HG03469 (cell line): ENCODE results near the gene PI4KA.
"Not testable (repeated sequence)": the region's sequence is repeated elsewhere in the genome, so short reads cannot be mapped to it uniquely, and the experiment has no call there.

Experiments used
- ATAC-seq: cut with Tn5 transposase; IDR thresholded peaks from one replicate; pipeline ENCODE4 v1.9.1; 2021; ENCODE audit warnings: mild to moderate bottlenecking, moderate library complexity, moderate number of reproducible peaks; ENCODE audit not compliant: unreplicated experiment

The PI4KA gene

DNA sequence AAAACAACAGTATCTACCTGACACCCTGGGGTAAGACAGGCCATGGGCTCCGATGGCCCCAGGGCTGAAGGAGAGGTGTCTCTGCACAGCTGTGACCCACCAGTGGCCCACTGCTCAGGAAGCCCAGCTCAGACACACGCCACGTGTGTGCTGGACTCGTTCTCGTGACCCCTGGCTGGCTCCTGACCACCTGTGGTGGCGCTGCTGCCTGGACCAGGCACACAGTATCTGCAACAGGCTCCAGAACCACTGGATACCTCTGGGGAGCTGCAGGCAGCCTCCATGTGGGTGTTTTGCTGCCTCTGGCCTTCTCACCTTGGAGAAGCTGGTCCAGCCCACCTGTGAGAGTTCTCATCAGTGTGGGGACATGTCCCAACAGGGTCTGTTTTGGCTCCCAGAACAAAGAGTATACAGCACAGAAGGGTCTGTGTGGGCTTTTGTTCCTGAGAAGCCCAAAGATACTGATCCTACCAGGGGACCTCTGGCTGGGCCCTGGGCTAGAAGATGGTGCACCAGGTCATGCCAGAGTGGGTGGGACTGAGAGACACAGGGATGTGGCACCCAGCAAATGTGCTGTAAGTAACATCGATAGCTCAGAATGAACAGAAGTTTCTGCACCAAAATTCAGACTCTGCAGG is 106.4 kb downstream of the PI4KA start:
- ATAC-seq, result no peak

DNA sequence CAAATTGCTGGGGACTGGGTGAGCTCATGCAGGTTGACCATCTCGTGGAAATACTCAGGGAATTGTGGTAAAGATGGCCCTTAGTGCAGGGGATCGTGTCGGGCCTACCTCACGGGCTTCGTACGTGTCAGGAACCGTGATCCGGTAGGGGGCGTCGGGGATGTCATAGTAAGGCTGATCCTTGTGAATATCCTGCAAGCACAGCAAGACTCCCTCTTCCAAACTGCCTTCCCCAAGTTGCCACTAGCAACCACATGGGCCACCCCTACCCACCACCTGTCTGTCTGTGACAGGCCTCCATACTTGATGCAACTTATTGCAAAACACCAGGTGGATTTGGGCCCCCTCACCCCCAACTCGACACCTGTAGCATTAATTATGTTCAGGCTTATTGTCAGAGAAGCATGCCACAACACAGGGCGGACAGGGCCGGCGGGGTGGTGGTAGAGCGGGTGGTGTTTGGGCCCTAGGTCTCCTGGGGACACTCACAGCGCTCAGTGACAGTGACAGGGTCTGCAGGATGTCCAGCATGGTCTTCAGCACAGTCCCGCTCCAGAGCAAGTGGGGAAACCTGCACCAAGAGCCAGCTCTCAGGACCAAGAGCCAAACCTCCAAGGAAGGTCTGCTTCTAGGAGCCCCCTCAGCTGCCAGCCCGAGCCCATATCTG is 107.3 kb downstream of the PI4KA start:
- ATAC-seq, result no peak

DNA sequence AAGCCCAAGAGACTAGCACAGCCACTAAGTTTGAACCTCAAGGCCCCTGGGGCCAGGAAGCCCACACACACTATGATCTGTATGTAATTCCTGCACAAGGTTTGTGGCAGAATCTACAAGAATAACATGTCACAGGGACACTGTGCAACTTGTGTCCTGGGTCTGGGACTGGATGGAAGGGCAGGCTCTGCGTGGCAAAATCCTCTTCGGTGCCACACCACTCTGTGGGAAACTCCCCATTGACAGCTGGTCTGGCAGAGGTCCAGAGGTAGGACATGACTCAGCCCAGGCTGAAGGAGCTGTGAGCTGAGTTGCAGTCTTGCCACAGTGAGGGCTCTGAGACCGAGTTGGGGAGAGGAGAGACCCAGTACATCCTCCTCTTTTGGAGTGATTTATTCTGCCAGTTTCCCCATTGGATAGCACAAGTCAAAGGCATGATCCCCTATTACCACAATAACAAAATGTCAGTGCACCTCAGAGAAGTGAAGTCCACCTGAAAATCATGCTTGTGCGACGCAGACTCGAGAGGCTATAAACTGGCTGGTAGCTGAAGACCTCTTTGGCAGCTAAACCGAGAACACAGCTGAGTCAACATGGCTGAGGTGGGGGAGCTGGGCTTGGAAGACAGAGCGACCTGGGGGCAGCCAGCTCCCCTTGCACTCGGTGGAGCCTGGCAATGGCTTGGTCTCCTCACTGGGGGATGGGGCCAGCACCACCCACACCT is 108.0 kb downstream of the PI4KA start:
- no peak for ATAC-seq

DNA sequence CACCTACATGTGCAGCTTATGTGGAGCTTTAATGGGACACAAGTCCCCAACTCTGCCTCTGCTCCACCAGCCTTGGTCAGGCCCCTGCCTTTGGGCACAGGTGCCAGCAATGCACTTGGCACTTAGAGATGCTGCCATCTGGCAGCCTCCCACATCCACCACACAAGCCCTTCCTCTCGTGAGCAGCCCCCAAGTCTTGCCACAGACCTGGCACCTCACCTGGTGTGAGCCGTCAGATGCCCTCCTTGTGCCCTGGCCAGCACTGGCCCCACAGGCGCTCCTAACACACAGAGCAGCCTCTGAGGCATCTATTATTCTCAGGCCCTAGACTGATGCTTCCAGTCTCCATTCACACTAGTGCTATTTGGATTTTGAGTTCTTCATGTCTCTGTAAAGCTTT is 109.2 kb downstream of the PI4KA start:
- no peak for ATAC-seq

DNA sequence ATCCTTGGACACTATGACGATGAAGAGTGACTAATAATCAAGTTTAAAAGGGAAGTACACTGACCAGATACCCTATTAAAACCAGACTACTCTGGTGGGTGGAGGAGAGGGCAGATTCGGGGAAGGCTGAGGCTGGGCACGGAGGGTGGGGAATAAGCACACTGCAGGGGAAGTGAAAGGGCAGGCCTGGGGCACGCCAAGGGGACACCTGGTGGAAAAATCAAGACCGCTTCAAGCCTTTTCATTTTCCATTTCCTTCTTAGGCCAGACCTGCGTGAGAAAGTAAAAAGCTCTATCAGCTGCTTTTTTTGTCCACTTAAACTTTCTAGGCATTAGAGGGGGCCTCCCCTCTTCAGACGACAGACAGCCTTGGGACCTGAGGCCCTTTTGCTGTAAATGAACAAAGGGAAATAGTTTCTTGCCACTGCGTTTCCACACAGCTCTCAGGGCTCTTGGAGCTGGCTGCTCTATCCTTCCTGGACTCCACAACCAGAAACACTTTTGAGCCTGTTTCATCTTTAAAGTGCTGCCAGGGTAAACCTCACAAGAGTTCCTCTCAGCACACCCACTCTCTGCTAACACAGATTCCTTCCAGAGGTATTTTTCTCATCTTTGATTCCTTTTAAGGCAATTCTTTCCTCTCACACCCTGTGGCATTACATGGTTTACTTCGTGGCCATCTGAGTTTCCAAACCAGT is 109.7 kb downstream of the PI4KA start:
- ATAC-seq, result peak; percentile 50

DNA sequence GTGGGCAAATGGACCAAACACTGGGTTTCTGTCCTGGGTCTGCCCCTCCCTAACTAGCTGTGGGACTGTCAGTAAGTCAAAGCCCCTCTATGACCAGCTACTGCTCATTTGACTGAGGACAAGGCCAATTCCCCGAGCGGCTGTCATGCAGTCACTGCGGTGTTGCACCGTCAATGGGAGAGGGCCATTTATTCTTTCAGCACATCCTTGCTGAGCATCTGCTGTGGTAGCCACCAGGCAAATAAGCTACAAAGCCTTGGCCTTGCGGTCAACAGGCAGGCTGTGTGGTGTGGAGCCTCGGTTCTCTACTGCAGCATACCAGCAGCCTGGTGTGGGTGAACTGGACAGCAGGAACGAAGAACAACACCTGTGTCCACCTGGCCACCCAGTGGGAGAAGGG is 110.5 kb downstream of the PI4KA start:
- no peak for ATAC-seq

DNA sequence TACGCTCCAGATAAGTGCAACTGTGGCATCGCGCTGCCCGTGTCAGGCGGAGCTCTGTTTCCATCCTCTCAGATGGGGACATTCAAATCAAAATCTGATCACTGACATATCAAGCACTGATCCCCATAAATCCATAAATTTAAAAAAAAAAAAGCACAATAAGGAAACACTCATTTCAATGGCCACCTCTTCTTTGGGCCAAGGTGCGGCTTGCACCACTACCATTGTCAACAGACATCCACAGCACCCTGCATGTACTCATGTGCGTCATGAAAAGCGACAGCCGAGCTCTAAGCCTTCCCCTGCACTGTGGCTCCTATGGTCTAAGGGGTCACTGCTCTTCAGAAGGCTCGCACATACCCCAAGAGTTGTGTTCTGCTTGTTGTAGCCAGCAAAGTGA is 111.4 kb downstream of the PI4KA start:
- ATAC-seq, result no peak

DNA sequence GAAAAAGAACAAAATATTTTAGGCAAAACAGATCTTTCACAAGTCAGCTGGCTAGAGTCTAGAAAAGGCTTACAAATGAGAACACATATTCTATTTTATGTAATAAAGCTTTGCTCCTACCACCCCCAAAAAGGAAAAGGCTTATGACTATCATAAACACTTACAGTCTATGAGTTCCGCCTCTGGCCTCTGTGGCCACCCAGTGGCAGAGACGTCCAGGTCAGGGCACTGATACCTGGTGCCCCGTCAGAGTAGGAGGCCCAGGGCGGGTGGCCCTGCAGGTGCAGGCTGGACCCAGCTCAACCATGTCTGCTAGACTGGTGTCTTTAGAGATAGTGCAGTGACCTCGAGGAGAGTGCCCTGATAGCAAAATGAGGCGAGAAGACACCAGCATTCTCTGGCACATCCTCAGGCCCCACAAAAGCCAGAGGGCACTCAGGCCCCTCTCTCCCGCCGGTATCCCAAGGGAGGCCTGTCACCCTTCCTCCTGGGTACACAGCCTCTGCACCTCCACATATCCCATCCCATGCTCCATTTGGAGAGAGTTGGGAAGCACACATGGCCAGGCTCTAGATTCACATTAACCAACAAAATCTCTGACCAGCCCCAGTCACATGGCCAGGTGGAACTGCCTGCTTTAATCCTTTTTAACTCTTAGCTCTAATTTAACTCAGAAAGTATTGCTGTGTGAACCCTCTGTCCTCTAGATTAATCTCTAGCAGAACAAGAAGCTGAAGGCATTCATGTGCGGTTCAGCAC is 112.0 kb downstream of the PI4KA start:
- no peak for ATAC-seq

DNA sequence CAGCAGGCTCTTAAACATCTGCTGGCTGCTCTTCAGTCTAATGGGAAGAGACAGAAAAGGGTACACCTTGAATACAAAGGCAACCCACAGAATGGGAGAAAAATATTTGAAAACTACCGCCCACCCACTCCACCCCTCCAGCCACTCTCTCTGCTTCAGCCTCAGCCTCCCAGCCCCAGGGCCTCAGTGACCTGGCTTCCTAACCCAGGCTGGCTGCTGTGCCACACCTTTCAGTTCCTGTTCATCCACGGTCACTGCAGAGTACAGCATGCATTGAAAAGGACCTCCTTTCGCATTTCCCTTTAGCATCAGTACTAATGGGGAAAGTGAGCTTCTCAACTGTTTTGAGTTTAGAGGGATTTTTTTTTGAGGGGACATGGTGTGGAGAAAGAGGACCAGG is 113.5 kb downstream of the PI4KA start:
- ATAC-seq, result no peak

DNA sequence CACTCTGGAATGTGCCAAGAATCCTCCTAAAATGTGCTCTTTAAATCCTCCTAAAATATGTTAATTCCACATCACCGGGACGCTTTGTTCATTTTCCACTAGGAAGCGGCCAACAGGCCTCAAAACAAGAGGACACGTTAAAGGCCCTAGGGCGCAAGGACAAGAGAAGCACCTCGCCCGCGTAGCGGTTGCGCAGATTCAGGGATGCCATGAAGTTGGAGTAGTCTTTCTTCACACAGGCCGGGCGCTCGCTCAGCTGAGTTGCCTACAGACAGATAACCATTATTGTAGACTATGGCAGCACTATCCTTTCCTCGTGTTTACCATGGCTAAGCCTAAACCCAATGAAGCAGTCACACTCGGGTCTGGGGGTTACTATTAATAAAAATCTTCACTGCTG is 114.2 kb downstream of the PI4KA start:
- ATAC-seq, result no peak

DNA sequence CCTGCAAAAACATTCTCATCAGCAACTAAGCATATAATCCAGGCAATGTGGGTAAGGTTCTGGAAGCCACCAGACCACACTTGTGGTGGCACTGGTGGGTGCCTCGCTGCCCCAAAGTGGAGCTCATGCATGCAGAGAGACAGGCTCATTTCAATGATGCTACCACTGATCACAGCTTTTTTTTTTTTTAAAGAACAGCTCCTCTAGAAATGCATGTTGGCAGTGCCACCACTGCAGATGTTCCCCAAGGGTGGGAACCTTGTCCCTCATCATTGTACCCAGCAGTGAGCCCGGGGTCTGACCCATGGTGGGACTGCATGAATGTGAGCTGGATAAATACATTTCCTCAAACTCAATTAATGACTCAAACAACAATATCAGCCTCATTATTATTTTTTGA is 115.8 kb downstream of the PI4KA start:
- no peak for ATAC-seq

DNA sequence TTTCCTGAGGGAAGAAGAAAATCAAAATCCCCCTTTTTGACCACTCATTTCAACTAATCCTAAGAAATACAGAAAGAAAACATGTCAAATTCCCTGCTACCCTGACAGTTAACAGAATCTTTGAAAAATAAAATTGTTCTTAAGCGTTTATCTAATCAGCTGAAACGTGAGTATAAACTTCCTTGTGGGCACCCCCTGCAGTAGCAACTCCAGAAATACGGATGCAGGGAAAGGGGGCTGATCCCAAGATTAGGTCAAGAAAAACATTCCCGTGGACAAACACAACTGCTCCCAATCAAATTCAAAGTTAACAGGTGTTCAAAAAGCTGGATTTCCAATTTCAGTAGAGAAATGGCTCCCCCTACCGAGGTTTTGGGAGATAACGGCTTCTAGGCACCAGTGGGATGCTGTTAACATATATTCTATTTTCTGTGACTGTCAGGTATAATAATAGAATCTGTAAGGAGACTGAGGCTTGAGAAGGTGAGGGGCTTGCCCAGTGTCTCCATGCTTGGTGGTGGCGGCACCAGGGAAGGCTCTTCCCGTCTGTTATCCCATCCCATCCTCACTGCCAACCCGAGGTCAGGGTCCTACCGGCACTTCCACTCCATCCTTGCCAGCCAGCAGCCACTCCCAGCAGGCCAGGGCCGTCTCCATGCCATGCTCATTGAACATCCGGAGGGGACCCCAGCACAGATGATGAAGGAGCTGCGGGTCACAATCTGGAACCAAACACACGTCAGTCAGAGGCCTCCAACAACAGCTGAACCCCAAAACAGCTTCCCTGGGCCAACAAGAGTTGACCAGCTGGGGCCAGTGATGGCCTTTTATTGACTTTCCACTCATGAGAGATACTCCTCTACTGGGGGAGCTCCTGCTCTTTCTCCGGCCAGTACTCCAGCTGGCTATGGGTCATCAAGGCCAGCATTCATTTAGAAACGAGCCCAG is 116.7 kb downstream of the PI4KA start:
- no peak for ATAC-seq

DNA sequence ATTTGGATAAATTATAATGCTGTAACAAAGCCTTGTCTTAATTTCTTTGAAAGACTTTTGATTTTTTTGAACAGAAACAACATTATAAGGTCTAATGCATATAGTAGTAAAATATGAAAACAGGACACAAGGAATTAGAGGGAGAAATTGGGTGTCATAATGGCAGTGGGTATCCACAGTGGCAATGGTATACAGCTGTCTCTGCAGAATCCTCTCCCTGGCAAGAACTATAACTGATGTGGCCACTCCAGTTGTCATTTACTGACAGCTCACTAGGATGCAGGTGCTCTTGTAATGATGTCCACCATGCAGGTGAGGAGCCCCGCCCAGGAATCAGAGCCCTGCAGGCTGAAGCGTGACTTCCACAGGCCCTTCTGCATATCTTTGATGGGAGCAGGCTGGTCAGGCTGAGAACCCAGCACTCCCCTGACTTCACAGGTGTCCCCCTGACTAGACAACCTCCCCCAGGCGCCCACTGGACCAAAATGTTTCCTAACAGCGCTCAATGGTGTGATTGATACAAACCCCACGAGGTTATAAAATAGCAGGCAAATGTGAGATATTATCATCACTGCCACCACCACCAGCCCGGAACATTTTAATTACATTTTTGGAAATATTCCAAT is 117.5 kb downstream of the PI4KA start:
- ATAC-seq, result no peak

DNA sequence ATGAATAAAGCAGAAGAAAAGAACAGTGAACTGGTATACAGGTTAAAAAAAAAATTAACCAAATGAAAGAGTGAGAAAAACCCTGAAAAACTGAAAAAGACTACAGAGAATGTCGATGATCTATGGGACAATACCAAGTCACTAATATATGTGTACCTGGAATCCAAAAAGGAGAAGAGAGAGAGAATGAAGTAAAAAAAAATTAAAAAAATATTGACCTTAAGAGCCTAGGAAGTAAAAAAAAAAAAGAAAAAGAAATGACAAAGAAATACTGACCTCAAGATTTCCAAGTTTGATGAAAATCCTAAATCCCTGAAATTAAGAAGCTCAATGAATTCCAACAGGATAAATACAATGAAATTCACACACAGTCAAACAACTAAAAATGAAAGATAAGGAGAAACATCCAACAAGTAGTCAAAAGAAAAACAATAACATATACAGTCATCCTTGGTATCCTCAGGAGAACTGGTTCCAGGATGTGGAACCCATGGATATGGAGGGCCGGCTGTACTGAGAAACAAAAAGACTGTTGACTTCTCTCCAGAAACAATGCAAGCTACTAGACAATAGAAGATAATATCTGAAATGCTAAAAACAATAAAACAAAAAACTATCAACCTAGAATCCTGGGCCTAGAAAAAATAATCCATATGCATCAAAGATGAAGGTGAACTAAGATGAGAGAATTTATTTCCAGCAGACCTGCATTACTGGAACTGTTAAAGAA is 118.2 kb downstream of the PI4KA start:
- ATAC-seq, result no peak

DNA sequence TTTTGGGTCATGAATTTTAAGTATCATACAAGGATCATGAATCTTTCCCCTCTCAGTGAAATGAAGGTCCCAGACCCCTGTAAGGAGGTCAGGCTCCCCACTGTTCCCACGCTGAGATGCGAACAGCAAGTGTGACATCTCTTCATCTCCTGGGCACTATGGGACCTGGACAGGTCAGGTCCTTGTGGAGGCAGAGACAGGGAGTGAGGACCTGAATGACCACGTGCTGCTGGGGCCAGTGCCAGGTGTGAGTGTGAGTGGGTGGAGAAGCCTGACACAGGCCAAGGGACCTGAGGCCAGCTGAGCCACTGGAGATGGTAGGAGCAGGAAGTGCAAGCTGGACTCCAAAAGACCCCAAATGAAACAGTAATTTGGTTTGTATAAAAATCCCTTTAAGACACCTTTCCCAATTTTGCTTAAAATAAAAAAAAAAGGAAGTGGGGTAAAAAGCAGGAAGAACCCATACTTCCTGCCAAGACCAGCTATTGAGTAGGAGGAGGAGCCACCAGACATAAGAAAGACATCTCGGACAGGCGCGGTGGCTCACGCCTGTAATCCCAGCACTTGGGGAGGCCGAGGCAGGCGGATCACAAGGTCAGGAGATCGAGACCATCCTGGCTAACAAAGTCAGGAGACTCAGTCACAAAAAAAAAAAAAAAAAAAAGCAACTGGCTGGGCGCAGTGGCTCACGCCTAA is 120.1 kb downstream of the PI4KA start:
- no peak for ATAC-seq

DNA sequence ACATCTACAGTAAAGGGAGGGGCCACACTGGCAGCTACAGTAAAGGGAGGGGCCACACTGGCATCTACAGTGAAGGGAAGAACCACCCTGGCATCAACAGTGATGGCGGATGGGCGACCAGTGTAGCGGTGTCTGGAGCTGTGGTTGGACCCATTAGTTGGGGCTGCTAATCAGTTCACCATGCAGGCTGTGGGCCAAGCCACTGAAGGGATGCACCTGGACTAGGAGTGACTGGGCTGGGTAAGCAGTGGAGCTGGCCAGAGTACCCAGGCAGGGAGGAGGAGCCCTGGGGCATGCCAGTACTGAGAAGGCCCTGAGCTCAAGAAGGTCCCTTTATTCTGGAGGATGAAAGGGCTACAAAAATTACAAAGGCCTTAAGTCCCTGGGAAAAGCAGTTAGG is 121.7 kb downstream of the PI4KA start:
- not testable (repeated sequence) for ATAC-seq

DNA sequence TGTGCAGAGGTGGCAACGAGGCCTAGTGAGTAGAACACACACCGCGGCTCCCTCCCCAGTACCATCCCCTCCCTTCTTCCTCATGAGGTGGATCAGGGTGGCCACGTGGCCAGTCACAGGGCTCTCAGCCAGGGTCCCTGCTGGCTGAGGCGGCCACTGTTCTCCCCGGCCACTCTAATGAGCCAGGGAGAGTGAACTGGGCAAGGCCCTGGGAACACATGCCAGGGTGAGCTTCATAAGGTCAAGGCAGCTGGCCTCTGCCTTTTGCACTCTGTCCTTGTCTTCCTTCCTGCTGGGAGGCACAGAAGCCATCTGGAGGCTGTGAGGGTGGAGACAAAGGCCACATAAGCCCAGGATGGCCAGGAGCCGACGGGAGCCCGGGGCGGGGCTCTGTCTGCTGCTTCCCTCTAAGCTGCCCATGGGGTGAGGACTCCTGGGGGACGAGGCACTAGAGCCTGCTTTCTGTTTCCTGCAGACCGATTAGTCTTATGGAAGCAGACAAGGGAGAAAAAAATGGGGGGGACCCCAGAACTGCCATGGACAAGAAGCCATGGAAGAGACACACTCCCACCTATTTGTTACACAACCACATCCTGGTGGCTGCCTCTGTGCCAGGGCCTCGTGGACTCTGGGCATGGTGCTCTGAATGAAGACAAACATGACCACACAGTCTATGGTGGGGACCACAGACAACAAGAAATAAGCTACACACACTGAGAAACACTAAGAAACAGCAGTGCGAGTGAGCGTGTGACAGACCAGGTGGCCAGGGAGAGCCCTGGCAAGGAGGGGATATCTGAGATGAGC is 123.1 kb downstream of the PI4KA start:
- not testable (repeated sequence) for ATAC-seq
